HG02840 (cell line): ENCODE data around the gene AUTS2.

ENCODE experiments used
- ATAC-seq: cut with Tn5 transposase; IDR thresholded peaks from one replicate; pipeline ENCODE4 v1.9.1; 2021; ENCODE audit warnings: mild to moderate bottlenecking, moderate library complexity, moderate number of reproducible peaks; ENCODE audit not compliant: unreplicated experiment, low FRiP score

The AUTS2 gene

GRCh38 chr7:70299472-70299807, 701.2 kb downstream of the AUTS2 start:
- ATAC-seq, result no peak

- no peak for ATAC-seq
Observed at GRCh38 chr7:70301673-70302185, 703.5 kb downstream of the AUTS2 start.

GRCh38 chr7:70303309-70303708, 705.0 kb downstream of the AUTS2 start:
- ATAC-seq, result no peak

- ATAC-seq, result no peak
Observed at GRCh38 chr7:70303780-70304179, 705.5 kb downstream of the AUTS2 start.

- ATAC-seq, result no peak
Observed at GRCh38 chr7:70306173-70306572, 707.9 kb downstream of the AUTS2 start.

- no peak for ATAC-seq
Observed at GRCh38 chr7:70307544-70308106, 709.4 kb downstream of the AUTS2 start.

- no peak for ATAC-seq
Observed at GRCh38 chr7:70312336-70312735, 714.1 kb downstream of the AUTS2 start.

- no peak for ATAC-seq
Observed at GRCh38 chr7:70313271-70313670, 715.0 kb downstream of the AUTS2 start.

GRCh38 chr7:70313687-70314086, 715.4 kb downstream of the AUTS2 start:
- ATAC-seq, result no peak

GRCh38 chr7:70314221-70314620, 715.9 kb downstream of the AUTS2 start:
- no peak for ATAC-seq

GRCh38 chr7:70316745-70317144, 718.5 kb downstream of the AUTS2 start:
- no peak for ATAC-seq

- ATAC-seq, result no peak
Observed at GRCh38 chr7:70317356-70317755, 719.1 kb downstream of the AUTS2 start.

- no peak for ATAC-seq
Observed at GRCh38 chr7:70318511-70318910, 720.2 kb downstream of the AUTS2 start.

- no peak for ATAC-seq
Observed at GRCh38 chr7:70319057-70319456, 720.8 kb downstream of the AUTS2 start.

GRCh38 chr7:70321016-70321590, 722.8 kb downstream of the AUTS2 start:
- ATAC-seq, result no peak

GRCh38 chr7:70322856-70323255, 724.6 kb downstream of the AUTS2 start:
- no peak for ATAC-seq

- ATAC-seq, result no peak
Observed at GRCh38 chr7:70325509-70326101, 727.3 kb downstream of the AUTS2 start.

GRCh38 chr7:70334295-70334694, 736.0 kb downstream of the AUTS2 start:
- no peak for ATAC-seq

- ATAC-seq, result no peak
Observed at GRCh38 chr7:70334871-70335270, 736.6 kb downstream of the AUTS2 start.

- ATAC-seq, result no peak
Observed at GRCh38 chr7:70336536-70336935, 738.3 kb downstream of the AUTS2 start.

GRCh38 chr7:70338015-70338414, 739.7 kb downstream of the AUTS2 start:
- no peak for ATAC-seq

GRCh38 chr7:70340236-70340635, 742.0 kb downstream of the AUTS2 start:
- ATAC-seq, result no peak
